ENCODE results near the gene SYTL2. TPM values are rescaled to one million over a fixed set of nuclear protein-coding genes. Genes with fewer than 3 reads are reported as not detected.
"Not testable (repeated sequence)": the region's sequence is repeated elsewhere in the genome, so short reads cannot be mapped to it uniquely, and the experiment has no call there.

Gene SYTL2
- total RNA-seq, 2 donors from 2014 or later: 28.3 to 55.3 TPM

DNA sequence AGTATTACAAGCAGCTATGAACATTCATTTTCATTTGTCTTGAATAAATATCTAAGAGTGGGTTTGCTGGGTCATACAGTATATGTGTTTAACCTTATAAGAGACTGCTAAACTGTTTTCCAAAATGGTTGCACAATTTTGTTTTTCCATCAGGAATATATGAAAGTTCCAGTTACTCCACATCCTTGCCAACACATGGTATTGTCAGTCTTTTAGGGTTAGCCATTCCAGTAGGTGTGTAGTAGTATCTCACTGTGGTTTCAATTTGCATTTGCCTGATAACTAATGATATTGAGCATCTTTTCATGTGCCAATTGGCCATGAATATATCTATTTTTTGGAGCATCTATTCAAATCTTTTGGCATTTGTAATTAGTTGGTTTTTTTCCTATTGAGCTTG is 36.5 kb upstream of the SYTL2 start:
- ATAC-seq (no peak), DNase-seq (no peak)
- TF ChIP-seq, protein P1, sequence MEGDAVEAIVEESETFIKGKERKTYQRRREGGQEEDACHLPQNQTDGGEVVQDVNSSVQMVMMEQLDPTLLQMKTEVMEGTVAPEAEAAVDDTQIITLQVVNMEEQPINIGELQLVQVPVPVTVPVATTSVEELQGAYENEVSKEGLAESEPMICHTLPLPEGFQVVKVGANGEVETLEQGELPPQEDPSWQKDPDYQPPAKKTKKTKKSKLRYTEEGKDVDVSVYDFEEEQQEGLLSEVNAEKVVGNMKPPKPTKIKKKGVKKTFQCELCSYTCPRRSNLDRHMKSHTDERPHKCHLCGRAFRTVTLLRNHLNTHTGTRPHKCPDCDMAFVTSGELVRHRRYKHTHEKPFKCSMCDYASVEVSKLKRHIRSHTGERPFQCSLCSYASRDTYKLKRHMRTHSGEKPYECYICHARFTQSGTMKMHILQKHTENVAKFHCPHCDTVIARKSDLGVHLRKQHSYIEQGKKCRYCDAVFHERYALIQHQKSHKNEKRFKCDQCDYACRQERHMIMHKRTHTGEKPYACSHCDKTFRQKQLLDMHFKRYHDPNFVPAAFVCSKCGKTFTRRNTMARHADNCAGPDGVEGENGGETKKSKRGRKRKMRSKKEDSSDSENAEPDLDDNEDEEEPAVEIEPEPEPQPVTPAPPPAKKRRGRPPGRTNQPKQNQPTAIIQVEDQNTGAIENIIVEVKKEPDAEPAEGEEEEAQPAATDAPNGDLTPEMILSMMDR (IDR thresholded peaks at IDR 0.05): no peak
- TF ChIP-seq POLR2A (IDR thresholded peaks at IDR 0.05): no peak
- H3K36me3 ChIP-seq (replicated peaks in 1 of 2; ENCODE audit: insufficient read depth in 1 of 2, low read depth in 2 of 2): no peaks in the 10 kb centered on the region
- peaks cover 13% of the 10 kb centered on the region for H3K4me1 ChIP-seq
- H3K27ac ChIP-seq: no peak overlapping the region
- intact Hi-C loops (cut with DNase I): no loop called here
- no peak overlapping the region for H3K4me3 ChIP-seq
- no peaks in the 10 kb centered on the region for H3K27me3 ChIP-seq
- no peaks in the 10 kb centered on the region for H3K9me3 ChIP-seq

DNA sequence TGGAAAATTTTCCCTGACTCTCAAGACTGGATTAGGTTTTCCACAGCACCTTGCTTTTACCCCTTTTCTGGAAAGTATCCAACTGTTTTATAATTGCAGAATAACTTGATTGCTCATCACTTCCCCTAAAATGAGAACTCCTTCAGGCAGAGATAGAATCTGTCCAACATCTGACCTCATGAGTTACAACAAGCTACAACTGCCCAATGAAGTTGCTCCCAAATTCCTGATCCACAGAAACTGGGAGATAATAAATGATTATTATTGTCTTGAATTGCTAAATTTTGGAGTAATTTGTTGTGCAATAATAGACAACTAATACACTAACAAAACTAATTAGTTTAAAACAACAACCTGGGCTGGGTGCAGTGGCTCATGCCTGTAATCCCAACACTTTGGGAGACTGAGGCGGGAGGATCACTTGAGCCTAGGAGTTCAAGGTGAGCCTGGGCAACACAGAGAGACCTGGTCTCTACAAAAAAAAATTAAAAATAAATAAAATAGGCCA is 34.2 kb upstream of the SYTL2 start:
- Histone ChIP-seq H3K27ac (peak overlapping the region in 2 of 4 donors; percentile 49), H3K36me3 (replicated peaks in 1 of 2; ENCODE audit: insufficient read depth in 1 of 2, low read depth in 2 of 2) (no peaks in the 10 kb centered on the region), H3K27me3 (no peaks in the 10 kb centered on the region), H3K4me1 (peaks cover 13% of the 10 kb centered on the region), H3K4me3 (no peak overlapping the region), H3K9me3 (no peaks in the 10 kb centered on the region)
- no peak for TF ChIP-seq POLR2A (IDR thresholded peaks at IDR 0.05)
- TF ChIP-seq, protein P1 (IDR thresholded peaks at IDR 0.05): no peak
- ATAC-seq: no peak
- DNase-seq: no peak
- WGBS, 2 donors: 96 to 100% methylated on average over 1 of the region's 1 CpG
- intact Hi-C loops (cut with DNase I): no loop called here

DNA sequence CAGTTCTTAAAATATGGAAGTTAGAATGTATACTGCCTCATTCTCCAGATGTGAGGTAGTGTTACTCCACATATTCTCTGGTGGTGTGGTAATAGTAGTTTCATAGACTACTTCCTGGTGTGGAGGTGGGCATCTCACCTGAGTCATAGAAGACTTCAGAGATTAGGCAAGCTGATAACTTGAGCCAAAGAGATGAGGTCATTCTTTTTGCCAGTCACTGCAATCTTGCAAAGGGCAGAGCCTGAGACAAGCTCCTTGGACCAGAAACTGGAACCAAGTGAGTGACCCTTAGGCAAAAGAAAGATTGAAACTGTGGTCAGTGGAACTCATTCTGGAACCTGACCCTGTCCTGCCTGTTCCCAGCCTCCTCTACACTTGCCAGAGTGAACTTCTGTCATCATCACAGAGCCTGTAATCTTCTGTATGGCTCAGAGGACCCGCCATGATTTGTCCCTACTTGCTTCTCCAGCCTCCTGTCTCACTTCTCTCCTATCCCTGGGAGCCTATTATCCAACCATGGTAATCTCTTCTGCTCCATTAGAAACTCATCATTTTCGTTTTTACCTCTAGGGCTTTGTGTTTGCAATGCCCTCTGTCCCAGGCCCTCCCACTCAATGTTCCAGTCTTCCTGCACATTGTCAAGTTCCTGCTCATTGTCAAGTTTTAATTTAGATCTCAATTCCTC is 33.6 kb upstream of the SYTL2 start:
- H3K27ac ChIP-seq: peak overlapping the region in 2 of 4 donors; percentile 49
- H3K27me3 ChIP-seq: no peaks in the 10 kb centered on the region
- DNase-seq (peak; percentile 23 to 69 (median 32)), ATAC-seq (peak; percentile 99)
- H3K9me3 ChIP-seq: no peaks in the 10 kb centered on the region
- peaks cover 13% of the 10 kb centered on the region for H3K4me1 ChIP-seq
- no peak for TF ChIP-seq POLR2A (IDR thresholded peaks at IDR 0.05)
- no peaks in the 10 kb centered on the region for H3K36me3 ChIP-seq (replicated peaks in 1 of 2; ENCODE audit: insufficient read depth in 1 of 2, low read depth in 2 of 2)
- intact Hi-C loops (cut with DNase I): no loop called here
- H3K4me3 ChIP-seq: no peak overlapping the region
- WGBS, 2 donors: 58 to 65% methylated on average over 2 of the region's 2 CpGs

DNA sequence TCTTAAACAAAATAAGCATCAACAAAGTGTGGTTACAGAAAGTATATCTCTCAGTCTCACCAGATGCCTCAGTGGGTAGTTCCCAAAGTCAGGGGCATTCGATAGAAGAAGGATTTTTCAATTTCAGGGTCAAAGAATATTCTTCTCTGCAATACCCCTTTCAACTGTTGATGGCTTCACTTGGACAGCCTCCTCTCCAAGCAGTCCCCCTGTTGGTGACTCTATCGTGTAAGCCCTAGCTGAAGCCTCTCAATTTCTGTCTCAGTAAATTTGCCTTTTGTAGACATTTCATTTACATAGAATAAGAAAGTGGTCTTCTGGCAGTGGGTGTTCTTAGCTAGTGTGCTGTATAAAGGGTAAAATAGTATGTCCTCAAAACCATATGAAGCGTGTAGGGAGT is 33.0 kb upstream of the SYTL2 start:
- WGBS, 2 donors: 92 to 93% methylated on average over 3 of the region's 3 CpGs
- Histone ChIP-seq H3K4me3 (no peak overlapping the region), H3K27ac (peak overlapping the region in 2 of 4 donors; percentile 49), H3K36me3 (replicated peaks in 1 of 2; ENCODE audit: insufficient read depth in 1 of 2, low read depth in 2 of 2) (no peaks in the 10 kb centered on the region), H3K9me3 (no peaks in the 10 kb centered on the region), H3K27me3 (no peaks in the 10 kb centered on the region), H3K4me1 (peaks cover 13% of the 10 kb centered on the region)
- ATAC-seq (no peak), DNase-seq (no peak)
- TF ChIP-seq, protein P1 (IDR thresholded peaks at IDR 0.05): no peak
- TF ChIP-seq POLR2A (IDR thresholded peaks at IDR 0.05): no peak
- intact Hi-C loops (cut with DNase I): no loop called here

DNA sequence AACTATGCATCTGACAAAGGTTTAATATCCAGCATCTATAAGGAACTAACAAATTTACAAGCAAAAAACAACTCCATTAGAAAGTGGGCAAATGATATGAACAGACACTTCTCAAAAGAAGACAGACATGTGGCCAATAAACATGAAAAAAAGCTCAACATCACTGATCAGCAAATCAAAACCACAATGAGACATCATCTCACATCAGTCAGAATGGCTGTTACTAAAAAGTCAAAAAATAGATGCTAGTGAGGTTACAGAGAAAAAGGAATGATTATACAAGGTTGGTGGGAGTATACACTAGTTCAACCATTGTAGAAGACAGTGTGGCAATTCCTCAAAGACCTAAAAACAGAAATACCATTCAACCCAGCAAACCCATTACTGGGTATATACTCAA is 30.0 kb upstream of the SYTL2 start:
- peaks cover 13% of the 10 kb centered on the region for H3K4me1 ChIP-seq
- intact Hi-C loops (cut with DNase I); H3K9me3 ChIP-seq; H3K36me3 ChIP-seq (replicated peaks in 1 of 2; ENCODE audit: insufficient read depth in 1 of 2, low read depth in 2 of 2); DNase-seq; H3K4me3 ChIP-seq; H3K27me3 ChIP-seq; H3K27ac ChIP-seq; ATAC-seq: not testable (repeated sequence)

DNA sequence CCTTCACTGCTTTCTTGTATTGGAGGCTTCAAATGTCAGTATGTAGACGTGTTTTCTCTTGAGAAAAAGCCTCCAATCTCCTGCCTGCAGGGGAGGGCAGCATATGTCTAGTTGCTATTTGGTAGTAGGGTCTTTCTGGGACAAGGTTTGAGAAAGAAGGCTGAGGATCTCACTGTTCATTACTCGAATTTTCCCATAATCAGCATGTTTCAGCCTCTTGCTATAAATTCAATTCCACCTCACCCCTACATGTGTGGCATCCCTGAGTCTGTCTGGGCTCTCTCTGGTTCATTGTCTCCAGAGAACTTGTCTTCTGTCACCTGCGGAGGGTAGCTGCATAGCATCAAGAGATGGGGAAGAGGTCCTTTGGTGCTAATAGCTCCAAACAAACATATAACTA is 24.8 kb upstream of the SYTL2 start:
- TF ChIP-seq, protein P1 (IDR thresholded peaks at IDR 0.05): no peak
- TF ChIP-seq POLR2A (IDR thresholded peaks at IDR 0.05): no peak

More for the DNA sequence above, 24.8 kb upstream of the SYTL2 start:
- no peak overlapping the region for H3K27ac ChIP-seq
- WGBS, 2 donors: 58 to 70% methylated on average over 3 of the region's 3 CpGs
- ATAC-seq (no peak), DNase-seq (no peak)
- H3K36me3 ChIP-seq (replicated peaks in 1 of 2; ENCODE audit: insufficient read depth in 1 of 2, low read depth in 2 of 2): no peaks in the 10 kb centered on the region
- H3K4me1 ChIP-seq: no peaks in the 10 kb centered on the region
- intact Hi-C loops (cut with DNase I): no loop called here
- H3K9me3 ChIP-seq: no peaks in the 10 kb centered on the region
- no peak overlapping the region for H3K4me3 ChIP-seq
- no peaks in the 10 kb centered on the region for H3K27me3 ChIP-seq
